ENCODE results near the gene MXD4. TPM values are rescaled to one million over a fixed set of nuclear protein-coding genes. Genes with fewer than 3 reads are reported as not detected.

Gene MXD4
- total RNA-seq, 1 experiment from 2014 or later: 20.4 TPM

- Mint-ChIP-seq H3K36me3 (peaks cover 3% of the 10 kb centered on the region), H3K4me3 (no peak overlapping the region), H3K27me3 (ENCODE audit: low read depth) (peaks cover 3% of the 10 kb centered on the region; the same call in 1 of the 2 replicates), H3K4me1 (peaks cover 17% of the 10 kb centered on the region; the same call in 1 of the 2 replicates), H3K9me3 (peaks cover 8% of the 10 kb centered on the region), H3K27ac (no peak overlapping the region)
- no peak for TF ChIP-seq ELF4 (CRISPR knock-in tag; IDR thresholded peaks at IDR 0.05; ENCODE audit: low read depth)
- TF ChIP-seq, protein P1, sequence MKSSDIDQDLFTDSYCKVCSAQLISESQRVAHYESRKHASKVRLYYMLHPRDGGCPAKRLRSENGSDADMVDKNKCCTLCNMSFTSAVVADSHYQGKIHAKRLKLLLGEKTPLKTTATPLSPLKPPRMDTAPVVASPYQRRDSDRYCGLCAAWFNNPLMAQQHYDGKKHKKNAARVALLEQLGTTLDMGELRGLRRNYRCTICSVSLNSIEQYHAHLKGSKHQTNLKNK (CRISPR knock-in tag; IDR thresholded peaks at IDR 0.05): no peak
- ATAC-seq (no peak), DNase-seq (ENCODE audit: low spot score) (no peak)
- CTCF ChIA-PET: no interaction called here
- POLR2A ChIA-PET: no interaction called here
Observed at GRCh38 chr4:2249526-2250356, 12.2 kb downstream of the MXD4 start.

DNA sequence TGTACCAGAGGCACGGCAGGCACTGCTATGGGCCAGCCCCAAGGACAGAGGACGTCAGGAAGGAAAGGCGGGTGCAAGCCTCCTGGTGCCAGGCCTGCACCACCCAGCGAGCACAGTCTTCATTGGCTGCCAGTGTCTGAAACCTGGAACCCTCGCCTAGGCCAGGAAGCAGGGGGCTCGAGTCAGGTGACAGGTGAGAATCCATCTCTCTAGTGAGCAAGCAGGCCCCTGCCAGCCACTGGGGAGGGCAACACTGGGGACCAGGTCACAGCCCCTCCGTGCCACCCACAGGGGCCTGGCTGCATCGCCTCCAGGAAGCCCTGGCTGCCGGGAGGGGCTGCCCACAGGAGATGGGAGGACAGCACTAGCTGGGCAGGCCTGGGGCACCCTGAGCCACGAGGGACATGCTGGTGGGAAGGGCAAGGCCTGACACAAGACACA lies 13.1 kb downstream of the MXD4 start:
- no peak for ATAC-seq
- peaks cover 8% of the 10 kb centered on the region for H3K36me3 Mint-ChIP-seq
- POLR2A ChIA-PET: no interaction called here

More for the DNA sequence above, 13.1 kb downstream of the MXD4 start:
- TF ChIP-seq, protein P2, sequence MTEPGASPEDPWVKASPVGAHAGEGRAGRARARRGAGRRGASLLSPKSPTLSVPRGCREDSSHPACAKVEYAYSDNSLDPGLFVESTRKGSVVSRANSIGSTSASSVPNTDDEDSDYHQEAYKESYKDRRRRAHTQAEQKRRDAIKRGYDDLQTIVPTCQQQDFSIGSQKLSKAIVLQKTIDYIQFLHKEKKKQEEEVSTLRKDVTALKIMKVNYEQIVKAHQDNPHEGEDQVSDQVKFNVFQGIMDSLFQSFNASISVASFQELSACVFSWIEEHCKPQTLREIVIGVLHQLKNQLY (CRISPR knock-in tag; IDR thresholded peaks at IDR 0.05): no peak
- no peak for TF ChIP-seq AR (CRISPR knock-in tag; IDR thresholded peaks at IDR 0.05)
- no peak for TF ChIP-seq ZNF671 (CRISPR knock-in tag; IDR thresholded peaks at IDR 0.05)
- TF ChIP-seq, protein P3, sequence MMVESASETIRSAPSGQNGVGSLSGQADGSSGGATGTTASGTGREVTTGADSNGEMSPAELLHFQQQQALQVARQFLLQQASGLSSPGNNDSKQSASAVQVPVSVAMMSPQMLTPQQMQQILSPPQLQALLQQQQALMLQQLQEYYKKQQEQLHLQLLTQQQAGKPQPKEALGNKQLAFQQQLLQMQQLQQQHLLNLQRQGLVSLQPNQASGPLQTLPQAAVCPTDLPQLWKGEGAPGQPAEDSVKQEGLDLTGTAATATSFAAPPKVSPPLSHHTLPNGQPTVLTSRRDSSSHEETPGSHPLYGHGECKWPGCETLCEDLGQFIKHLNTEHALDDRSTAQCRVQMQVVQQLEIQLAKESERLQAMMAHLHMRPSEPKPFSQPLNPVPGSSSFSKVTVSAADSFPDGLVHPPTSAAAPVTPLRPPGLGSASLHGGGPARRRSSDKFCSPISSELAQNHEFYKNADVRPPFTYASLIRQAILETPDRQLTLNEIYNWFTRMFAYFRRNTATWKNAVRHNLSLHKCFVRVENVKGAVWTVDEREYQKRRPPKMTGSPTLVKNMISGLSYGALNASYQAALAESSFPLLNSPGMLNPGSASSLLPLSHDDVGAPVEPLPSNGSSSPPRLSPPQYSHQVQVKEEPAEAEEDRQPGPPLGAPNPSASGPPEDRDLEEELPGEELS (CRISPR knock-in tag; IDR thresholded peaks at IDR 0.05): no peak
- TF ChIP-seq IRF2 (CRISPR knock-in tag; IDR thresholded peaks at IDR 0.05; ENCODE audit: borderline replicate concordance, low read depth): no peak
- no peak for TF ChIP-seq TEAD4 (CRISPR knock-in tag; IDR thresholded peaks at IDR 0.05)
- no peak for TF ChIP-seq TEAD1 (CRISPR knock-in tag; IDR thresholded peaks at IDR 0.05)
- no peak for TF ChIP-seq TP53 (CRISPR knock-in tag; IDR thresholded peaks at IDR 0.05)
- no peak for TF ChIP-seq ZNF416 (CRISPR knock-in tag; IDR thresholded peaks at IDR 0.05)
- no peak for TF ChIP-seq HMGA2 (CRISPR knock-in tag; IDR thresholded peaks at IDR 0.05)
- TF ChIP-seq ZNF138 (CRISPR knock-in tag; conservative IDR thresholded peaks at IDR 0.05): no peak
- TF ChIP-seq ZNF263 (CRISPR knock-in tag; IDR thresholded peaks at IDR 0.05; ENCODE audit: low read depth): no peak
- no peak for TF ChIP-seq FOXJ3 (CRISPR knock-in tag; IDR thresholded peaks at IDR 0.05; ENCODE audit: borderline replicate concordance)
- TF ChIP-seq, protein P4, sequence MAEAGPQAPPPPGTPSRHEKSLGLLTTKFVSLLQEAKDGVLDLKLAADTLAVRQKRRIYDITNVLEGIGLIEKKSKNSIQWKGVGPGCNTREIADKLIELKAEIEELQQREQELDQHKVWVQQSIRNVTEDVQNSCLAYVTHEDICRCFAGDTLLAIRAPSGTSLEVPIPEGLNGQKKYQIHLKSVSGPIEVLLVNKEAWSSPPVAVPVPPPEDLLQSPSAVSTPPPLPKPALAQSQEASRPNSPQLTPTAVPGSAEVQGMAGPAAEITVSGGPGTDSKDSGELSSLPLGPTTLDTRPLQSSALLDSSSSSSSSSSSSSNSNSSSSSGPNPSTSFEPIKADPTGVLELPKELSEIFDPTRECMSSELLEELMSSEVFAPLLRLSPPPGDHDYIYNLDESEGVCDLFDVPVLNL (CRISPR knock-in tag; IDR thresholded peaks at IDR 0.05; ENCODE audit: borderline replicate concordance, low read depth): no peak
- TF ChIP-seq FOXP1 (CRISPR knock-in tag; IDR thresholded peaks at IDR 0.05; ENCODE audit: borderline replicate concordance): no peak
- no peak for TF ChIP-seq KAT7 (CRISPR knock-in tag; IDR thresholded peaks at IDR 0.05; ENCODE audit: borderline replicate concordance)
- TF ChIP-seq MYBL2 (CRISPR knock-in tag; IDR thresholded peaks at IDR 0.05): no peak
- no peak for TF ChIP-seq NR3C1 (CRISPR knock-in tag; conservative IDR thresholded peaks at IDR 0.05; ENCODE audit: low read depth)
- Mint-ChIP-seq H3K4me1 (peaks cover 9% of the 10 kb centered on the region; the same call in 1 of the 2 replicates), H3K4me3 (no peak overlapping the region), H3K27me3 (ENCODE audit: low read depth) (peaks cover 5% of the 10 kb centered on the region), H3K27ac (no peak overlapping the region), H3K9me3 (peaks cover 17% of the 10 kb centered on the region)
- DNase-seq (ENCODE audit: low spot score): no peak
- CTCF ChIA-PET: no interaction called here

All from WTC11 (cell line).